GM12892 (cell line): Measurements from ENCODE around the gene AP1S3.

Experiments
- POLR2AphosphoS5 ChIP-seq: IDR thresholded peaks from 2 replicates; pipeline ENCODE4 v1.6.1; 2011; ENCODE audit warnings: low read depth, low read length, control low read depth
- TAF1 ChIP-seq: IDR thresholded peaks from 2 replicates; pipeline ENCODE4 v1.6.1; 2011; ENCODE audit warnings: low read depth, mild to moderate bottlenecking, control low read depth, low read length, borderline replicate concordance

DNA sequence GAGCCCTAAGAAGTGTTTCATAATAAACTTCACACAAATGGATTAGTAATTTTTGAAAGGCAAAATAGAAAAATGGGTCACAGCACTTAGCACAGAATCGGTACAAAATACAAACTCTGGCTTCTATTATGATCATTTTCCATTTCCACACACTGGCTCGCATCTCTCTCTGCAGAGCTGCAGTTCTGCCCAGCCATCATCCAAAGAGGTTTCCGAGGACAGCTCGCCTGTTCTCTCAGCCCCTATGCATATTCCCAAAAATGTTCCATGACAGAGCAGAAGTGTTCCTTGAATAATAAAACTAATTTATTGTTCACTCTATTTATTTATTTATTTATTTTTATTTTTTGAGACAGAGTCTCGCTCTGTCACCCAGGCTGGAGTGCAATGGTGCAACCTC, 115.6 kb downstream of the AP1S3 start:
- TF ChIP-seq TAF1 (no peak), POLR2AphosphoS5 (no peak)
